Osteocyte (in vitro differentiated cells): Measurements from ENCODE around the gene CSHL1. TPM values are rescaled to one million over a fixed set of nuclear protein-coding genes. Genes with fewer than 3 reads are reported as not detected.

Experiments used
- DNase-seq: peaks from one replicate; pipeline ENCODE4 v3.0.0; 2021; ENCODE audit warnings: mixed read lengths; ENCODE audit not compliant: unreplicated experiment; ENCODE audit errors: extremely low spot score
- H3K27ac Mint-ChIP-seq: one replicate; pipeline ENCODE4 v1.8.0; 2021; ENCODE audit warnings: mild to moderate bottlenecking, mixed read lengths; ENCODE audit not compliant: unreplicated experiment
- H3K27me3 Mint-ChIP-seq: one replicate; pipeline ENCODE4 v1.8.0; 2021; ENCODE audit warnings: mixed read lengths; ENCODE audit not compliant: unreplicated experiment
- H3K36me3 Mint-ChIP-seq: one replicate; pipeline ENCODE4 v1.8.0; 2021; ENCODE audit warnings: mixed read lengths; ENCODE audit not compliant: unreplicated experiment
- H3K4me1 Mint-ChIP-seq: one replicate; pipeline ENCODE4 v1.8.0; 2021; ENCODE audit warnings: mixed read lengths; ENCODE audit not compliant: unreplicated experiment
- H3K4me3 Mint-ChIP-seq: one replicate; pipeline ENCODE4 v1.8.0; 2021; ENCODE audit warnings: mild to moderate bottlenecking, moderate library complexity, mixed read lengths; ENCODE audit not compliant: unreplicated experiment
- H3K9me3 Mint-ChIP-seq: one replicate; pipeline ENCODE4 v1.8.0; 2021; ENCODE audit warnings: mixed read lengths; ENCODE audit not compliant: unreplicated experiment
- total RNA-seq: library from RNA; stranded (reverse); gene quantifications from 2 replicates; pipeline ENCODE4 v1.2.1, GENCODE V29; 2021
- TF ChIP-seq, protein P1 (sequence below): fragments of 200-600 bp; sonication (generic); IDR thresholded peaks from 2 replicates; pipeline ENCODE4 v1.5.0; 2021; ENCODE audit warnings: antibody characterized with exemption, mild to moderate bottlenecking, moderate library complexity

The CSHL1 gene
- total RNA-seq, 1 donor from 2014 or later, result not detected

DNA sequence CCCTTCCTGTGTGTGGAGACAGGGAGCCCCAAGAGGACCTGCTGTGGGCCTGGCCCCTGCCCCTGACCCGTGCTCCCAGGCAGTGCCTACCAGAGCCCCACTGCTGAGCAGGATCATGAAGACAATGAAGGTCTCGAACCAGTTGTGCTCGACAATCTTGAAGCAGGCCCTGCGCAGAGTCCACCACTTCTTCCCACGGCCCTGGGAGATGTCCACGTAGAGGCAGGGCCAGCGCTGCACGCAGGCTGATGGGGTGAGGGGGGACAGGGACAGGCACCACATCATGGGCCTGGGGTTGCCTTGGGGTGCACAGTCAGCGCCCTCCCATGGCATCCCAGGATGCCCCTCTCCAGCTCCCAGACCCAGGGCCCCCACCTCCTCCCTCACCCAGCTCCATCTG lies 37.5 kb upstream of the CSHL1 start:
- DNase-seq, result no peak
- H3K9me3 Mint-ChIP-seq, result no peaks in the 10 kb centered on the region
- H3K36me3 Mint-ChIP-seq, result no peaks in the 10 kb centered on the region
- H3K27ac Mint-ChIP-seq, result no peak overlapping the region
- no peak overlapping the region for H3K4me3 Mint-ChIP-seq
- H3K27me3 Mint-ChIP-seq, result peaks cover 7% of the 10 kb centered on the region
- no peaks in the 10 kb centered on the region for H3K4me1 Mint-ChIP-seq
- TF ChIP-seq, protein P1, sequence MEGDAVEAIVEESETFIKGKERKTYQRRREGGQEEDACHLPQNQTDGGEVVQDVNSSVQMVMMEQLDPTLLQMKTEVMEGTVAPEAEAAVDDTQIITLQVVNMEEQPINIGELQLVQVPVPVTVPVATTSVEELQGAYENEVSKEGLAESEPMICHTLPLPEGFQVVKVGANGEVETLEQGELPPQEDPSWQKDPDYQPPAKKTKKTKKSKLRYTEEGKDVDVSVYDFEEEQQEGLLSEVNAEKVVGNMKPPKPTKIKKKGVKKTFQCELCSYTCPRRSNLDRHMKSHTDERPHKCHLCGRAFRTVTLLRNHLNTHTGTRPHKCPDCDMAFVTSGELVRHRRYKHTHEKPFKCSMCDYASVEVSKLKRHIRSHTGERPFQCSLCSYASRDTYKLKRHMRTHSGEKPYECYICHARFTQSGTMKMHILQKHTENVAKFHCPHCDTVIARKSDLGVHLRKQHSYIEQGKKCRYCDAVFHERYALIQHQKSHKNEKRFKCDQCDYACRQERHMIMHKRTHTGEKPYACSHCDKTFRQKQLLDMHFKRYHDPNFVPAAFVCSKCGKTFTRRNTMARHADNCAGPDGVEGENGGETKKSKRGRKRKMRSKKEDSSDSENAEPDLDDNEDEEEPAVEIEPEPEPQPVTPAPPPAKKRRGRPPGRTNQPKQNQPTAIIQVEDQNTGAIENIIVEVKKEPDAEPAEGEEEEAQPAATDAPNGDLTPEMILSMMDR, result no peak

DNA sequence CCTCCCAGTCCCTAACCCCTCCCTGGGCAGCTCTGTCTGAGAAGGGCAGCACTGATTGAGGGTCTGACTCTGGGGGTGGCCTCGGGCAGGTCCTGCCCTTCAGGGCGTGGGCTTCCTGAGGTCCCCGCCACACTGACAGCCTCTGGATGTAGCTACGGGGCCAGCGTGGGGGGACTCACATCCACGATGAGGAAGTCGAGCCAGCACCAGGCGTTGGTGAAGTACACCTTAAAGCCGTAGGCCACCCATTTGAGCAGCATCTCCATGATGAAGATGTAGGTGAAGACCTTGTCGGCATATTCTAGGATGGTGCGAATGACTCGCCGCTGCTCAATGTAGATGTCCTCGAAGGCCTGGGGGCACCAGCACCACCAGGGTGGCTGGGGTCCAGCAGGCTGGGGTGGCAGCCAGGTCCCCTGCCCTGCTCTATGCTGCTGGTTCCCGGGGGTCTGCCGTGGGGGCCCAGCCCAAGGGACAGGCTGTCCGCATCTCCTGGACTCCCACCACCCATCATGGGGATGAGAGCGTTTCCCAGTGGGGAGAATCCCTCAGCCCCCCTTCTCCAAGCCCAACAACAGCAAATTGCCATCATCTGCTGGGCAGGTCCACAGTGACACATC lies 36.8 kb upstream of the CSHL1 start:
- TF ChIP-seq, protein P1, result no peak
- Mint-ChIP-seq H3K9me3 (no peaks in the 10 kb centered on the region), H3K4me3 (no peak overlapping the region), H3K36me3 (no peaks in the 10 kb centered on the region), H3K27me3 (peaks cover 7% of the 10 kb centered on the region), H3K4me1 (no peaks in the 10 kb centered on the region), H3K27ac (no peak overlapping the region)
- no peak for DNase-seq

DNA sequence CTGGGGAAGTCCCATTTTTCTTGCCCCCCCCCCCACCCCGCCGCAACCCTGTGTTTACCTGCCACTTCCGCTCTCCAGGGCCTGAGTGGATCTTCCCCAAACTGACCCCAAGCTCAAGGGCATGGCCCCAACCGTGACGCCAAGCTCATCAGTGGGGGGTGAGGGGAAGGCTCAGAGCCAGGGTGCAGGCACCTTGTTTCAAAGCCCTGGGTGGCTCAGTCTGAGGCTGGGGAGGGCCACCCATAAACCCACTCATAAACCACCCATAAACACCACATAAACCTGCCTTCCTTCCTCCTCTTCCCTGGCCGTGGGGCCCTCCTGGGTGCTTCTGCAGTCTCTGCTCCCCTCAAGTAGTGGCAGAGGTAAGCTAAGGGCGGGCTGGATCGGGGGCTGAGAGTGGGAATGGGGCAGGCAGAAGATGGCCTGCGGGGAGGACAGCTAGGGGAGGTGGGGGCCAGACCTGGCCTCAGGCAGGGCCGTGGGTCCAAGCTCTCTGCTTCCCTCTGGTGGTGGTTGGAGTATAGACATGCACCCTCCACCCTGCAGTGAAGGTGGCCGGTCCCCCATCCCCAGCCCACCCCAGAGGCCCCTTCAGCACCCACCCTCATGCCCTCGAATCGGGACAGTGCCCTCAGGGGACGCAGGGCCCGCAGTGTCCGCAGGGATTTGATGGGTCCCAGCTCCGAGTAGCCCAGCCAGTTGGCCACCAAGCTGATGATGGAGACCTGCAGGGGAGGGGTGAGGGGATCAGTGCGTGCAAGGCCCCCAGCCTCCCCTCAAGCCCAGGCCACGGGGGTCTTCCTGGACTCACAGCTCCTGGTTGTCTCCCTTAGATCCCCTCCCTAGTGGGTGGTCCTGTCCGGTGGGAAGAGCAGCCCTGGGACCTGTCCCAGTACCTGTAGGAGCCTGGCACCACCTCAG lies 35.6 kb upstream of the CSHL1 start:
- no peaks in the 10 kb centered on the region for H3K4me1 Mint-ChIP-seq
- H3K36me3 Mint-ChIP-seq, result no peaks in the 10 kb centered on the region
- no peak overlapping the region for H3K27ac Mint-ChIP-seq
- peaks cover 5% of the 10 kb centered on the region for H3K27me3 Mint-ChIP-seq
- H3K4me3 Mint-ChIP-seq, result no peak overlapping the region
- TF ChIP-seq, protein P1, result peak; percentile 80
- no peak for DNase-seq
- no peaks in the 10 kb centered on the region for H3K9me3 Mint-ChIP-seq

DNA sequence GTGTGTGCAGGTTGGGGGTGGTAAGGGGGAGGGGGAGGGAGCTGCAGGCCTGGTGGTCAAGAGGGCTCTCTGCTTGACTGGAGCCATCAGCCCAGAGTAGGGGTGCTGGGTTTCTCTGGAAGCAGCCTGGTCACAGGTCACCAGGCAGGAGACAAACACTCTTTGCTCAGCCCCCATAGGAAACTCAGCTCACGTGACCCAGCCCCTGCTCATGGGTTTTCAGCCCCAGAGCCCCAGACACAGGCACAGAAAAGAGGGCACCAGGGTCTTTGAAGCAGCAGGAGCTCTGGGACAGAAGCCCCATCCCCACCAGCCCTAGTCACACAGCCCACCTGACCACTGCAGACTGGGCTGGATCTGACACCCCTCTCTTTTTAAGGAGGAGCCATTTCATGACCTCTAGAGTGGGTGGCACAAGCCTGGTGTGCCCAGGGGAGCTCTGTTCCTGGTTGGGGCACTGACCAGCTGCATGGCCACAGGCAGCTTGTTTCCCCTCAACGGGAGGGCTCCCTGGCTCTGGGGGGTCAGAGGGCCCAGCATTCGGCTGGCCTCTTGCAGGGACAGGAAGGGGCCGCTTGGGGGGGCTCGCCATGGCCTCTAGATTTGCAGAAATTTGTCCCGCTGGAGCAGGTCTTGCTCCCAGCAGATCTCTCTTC lies 34.9 kb upstream of the CSHL1 start:
- H3K4me3 Mint-ChIP-seq, result no peak overlapping the region

More for the DNA sequence above, 34.9 kb upstream of the CSHL1 start:
- Mint-ChIP-seq H3K27ac (no peak overlapping the region), H3K27me3 (peaks cover 2% of the 10 kb centered on the region), H3K4me1 (no peaks in the 10 kb centered on the region), H3K36me3 (no peaks in the 10 kb centered on the region), H3K9me3 (no peaks in the 10 kb centered on the region)
- TF ChIP-seq, protein P1, result no peak
- DNase-seq, result no peak
